Measurements from ENCODE around the gene ATG5. TPM values are rescaled to one million over a fixed set of nuclear protein-coding genes. Genes with fewer than 3 reads are reported as not detected.

Gene ATG5
- 10 to 100 TPM; 22.2 to 32.1 (median 25.8) TPM for polyA plus RNA-seq (ENCODE audit: insufficient read length in 10 of 10)
- long read RNA-seq, donor 1, transcript ATG5-208 (7 exons, 3,035 nt), result major isoform, 5 of 8 reads
- long read RNA-seq, donor 1, partial matches to known transcripts, result 0 of 8 reads
- long read RNA-seq, donor 1, other reads (novel, unspliced or antisense), result 0 of 8 reads
- long read RNA-seq, donor 2, partial matches to known transcripts, result 0 of 7 reads
- long read RNA-seq, donor 2, other reads (novel, unspliced or antisense), result 0 of 7 reads
- long read RNA-seq, donor 3, result 0 reads
- long read RNA-seq, donor 4, partial matches to known transcripts, result 0 of 3 reads
- long read RNA-seq, donor 4, other reads (novel, unspliced or antisense), result 0 of 3 reads
- long read RNA-seq, donor 5, transcript ATG5-204 (8 exons, 3,216 nt), result major isoform, 8 of 12 reads
- long read RNA-seq, donor 5, partial matches to known transcripts, result 0 of 12 reads
- long read RNA-seq, donor 5, other reads (novel, unspliced or antisense), result 0 of 12 reads
- long read RNA-seq, donor 6, partial matches to known transcripts, result 0 of 6 reads
- long read RNA-seq, donor 6, other reads (novel, unspliced or antisense), result 0 of 6 reads
- long read RNA-seq, donor 7, partial matches to known transcripts, result 0 of 6 reads
- long read RNA-seq, donor 7, other reads (novel, unspliced or antisense), result 0 of 6 reads
- long read RNA-seq, donor 8, partial matches to known transcripts, result 0 of 3 reads
- long read RNA-seq, donor 8, other reads (novel, unspliced or antisense), result 0 of 3 reads
- long read RNA-seq, donor 9, partial matches to known transcripts, result 0 of 3 reads
- long read RNA-seq, donor 9, other reads (novel, unspliced or antisense), result 0 of 3 reads

- peak; percentile 98 to 99 (median 98) for DNase-seq
Measured at GRCh38 chr6:106325336-106326178, at the start of gene ATG5. Gene ATG5 (minus strand): TSS chr6:106325760. CDS start chr6:106316208, 9,552 bp downstream.

GRCh38 chr6:106373502-106374239 is 48.1 kb upstream of the ATG5 start:
- DNase-seq, result no peak

GRCh38 chr6:106372838-106373501 is 47.4 kb upstream of the ATG5 start:
- no peak for DNase-seq

GRCh38 chr6:106370639-106371038 is 45.1 kb upstream of the ATG5 start:
- DNase-seq, result no peak

GRCh38 chr6:106369739-106370138 is 44.2 kb upstream of the ATG5 start:
- no peak for DNase-seq

- DNase-seq, result no peak
Measured at GRCh38 chr6:106363401-106364138, 38.0 kb upstream of the ATG5 start.

GRCh38 chr6:106360989-106361430 is 35.5 kb upstream of the ATG5 start:
- DNase-seq, result peak in 1 of 3 donors; percentile 26

- peak in 2 of 3 donors; percentile 16 to 48 for DNase-seq
Measured at GRCh38 chr6:106360410-106360988, 34.9 kb upstream of the ATG5 start, which contains the start of gene CRYBG1. Gene CRYBG1 (plus strand): TSS chr6:106360717. CDS start chr6:106360909, 192 bp downstream.

GRCh38 chr6:106359959-106360409 is 34.4 kb upstream of the ATG5 start:
- DNase-seq, result no peak

- DNase-seq, result no peak
Measured at GRCh38 chr6:106356378-106356777, 30.8 kb upstream of the ATG5 start.

- DNase-seq, result no peak
Measured at GRCh38 chr6:106347219-106347618, 21.7 kb upstream of the ATG5 start.

GRCh38 chr6:106339334-106340029 is 13.9 kb upstream of the ATG5 start:
- DNase-seq, result peak; percentile 15 to 50 (median 38)

GRCh38 chr6:106334646-106335448 is 9.3 kb upstream of the ATG5 start:
- peak in 2 of 3 donors; percentile 28 to 55 for DNase-seq

- no peak for DNase-seq
Measured at GRCh38 chr6:106324726-106325335, 729 bp downstream of the ATG5 start.

GRCh38 chr6:106321940-106322339 is 3.6 kb downstream of the ATG5 start:
- no peak for DNase-seq

- no peak for DNase-seq
Measured at GRCh38 chr6:106318851-106319250, 6.7 kb downstream of the ATG5 start.

GRCh38 chr6:106318061-106318460 is 7.5 kb downstream of the ATG5 start:
- DNase-seq, result no peak

Measured in muscle of back (tissue), 13 donors.